HCT116 (cell line): ENCODE measurements around the gene CYSTM1. TPM values are rescaled to one million over a fixed set of nuclear protein-coding genes. Genes with fewer than 3 reads are reported as not detected.

ENCODE experiments used
- ATAC-seq: fragments of 200-7000 bp; cut with Tn5 transposase; 2 replicates; pipeline ENCODE4 v1.9.1; 2020; ENCODE audit warnings: mild to moderate bottlenecking, moderate library complexity
- BruUV-seq: library from RNA; stranded (reverse); fragments of 400-500 nt; replicated peaks from 2 replicates; lab custom pipeline; 2021; lab: Mats Ljungman, UMichigan
- CTCF ChIA-PET: fragments of 300-600 bp; sonication (Branson Sonifier 250); formaldehyde crosslinking; loops from one replicate; lab custom pipeline; 2021; ENCODE audit warnings: antibody characterized with exemption; lab: Charles Lee
- POLR2A ChIA-PET: fragments of 300-600, 350-600 bp; sonication (Branson Sonifier 250); formaldehyde crosslinking; loops from one replicate; lab custom pipeline; 2021; ENCODE audit warnings: antibody characterized with exemption; lab: Charles Lee
- RAD21 ChIA-PET, 2 experiments: fragments of 300-600 bp; sonication (Branson Sonifier 250); formaldehyde crosslinking; loops; one replicate each; lab custom pipeline; 2023; ENCODE audit warnings: low total read pairs in 2 of 2; ENCODE audit not compliant: uncharacterized antibody in 2 of 2, unreplicated experiment in 2 of 2, low non-redundant PET in 1 of 2; lab: Charles Lee
- DNase-seq: peaks from one replicate; pipeline ENCODE4 v3.0.0-alpha.2; 2010; ENCODE audit warnings: low read depth, low spot score
- H2AFZ ChIP-seq: fragments of 200-600 bp; shearing (Covaris generic), sonication (generic); 2 replicates; pipeline ENCODE4 v1.6.1; 2017; ENCODE audit warnings: low read depth, mixed run types, mixed read lengths, antibody characterized with exemption, low read length; ENCODE audit not compliant: poor library complexity, severe bottlenecking
- H3K27ac ChIP-seq: 2 replicates; pipeline ENCODE4 v1.5.1; 2012; ENCODE audit warnings: low read depth, low read length
- H3K27me3 ChIP-seq: fragments of 200-600 bp; sonication (generic); 2 replicates; pipeline ENCODE4 v1.6.1; 2016; ENCODE audit warnings: mixed run types, low read length, mixed read lengths; ENCODE audit not compliant: insufficient read depth
- H3K36me3 ChIP-seq, 2 experiments: fragments of 200-500 bp in 1 of 2; fragments of 200-600 bp in 1 of 2; sonication (Bioruptor generic) in 1 of 2; sonication (generic) in 1 of 2; 2 replicates each; pipeline versions ENCODE4 v1.5.1 to v1.6.1; 2014 to 2016; ENCODE audit warnings: low read length in 2 of 2, inconsistent platforms in 1 of 2, mixed read lengths in 1 of 2, mixed run types in 1 of 2; ENCODE audit not compliant: insufficient read depth in 2 of 2, control insufficient read depth in 1 of 2
- H3K4me1 ChIP-seq, 2 experiments: fragments of 200-600 bp in 1 of 2; sonication (generic) in 1 of 2; 2 replicates each; pipeline versions ENCODE4 v1.5.1 to v1.6.1; 2012 to 2017; ENCODE audit warnings: low read length in 2 of 2, inconsistent platforms in 1 of 2, mild to moderate bottlenecking in 1 of 2, mixed read lengths in 1 of 2, mixed run types in 1 of 2, moderate library complexity in 1 of 2; ENCODE audit not compliant: insufficient read depth in 2 of 2, control insufficient read depth in 1 of 2
- H3K4me2 ChIP-seq: fragments of 200-600 bp; sonication (generic); 2 replicates; pipeline ENCODE4 v1.6.1; 2017; ENCODE audit warnings: mixed run types, low read length, mixed read lengths
- H3K4me3 ChIP-seq, 2 experiments: fragments of 200-600 bp in 1 of 2; sonication (generic) in 1 of 2; replicated peaks in 1 of 2; 2 replicates each; pipeline ENCODE4 v1.5.1; 2011 to 2016; ENCODE audit warnings: low read length in 2 of 2, control low read depth in 1 of 2, low read depth in 1 of 2, mild to moderate bottlenecking in 1 of 2, mixed read lengths in 1 of 2, mixed run types in 1 of 2
- H3K79me2 ChIP-seq: fragments of 200-600 bp; sonication (generic); 2 replicates; pipeline ENCODE4 v1.6.1; 2017; ENCODE audit warnings: mild to moderate bottlenecking, mixed run types, low read length, moderate library complexity, mixed read lengths; ENCODE audit not compliant: insufficient read depth
- H3K9ac ChIP-seq: fragments of 200-600 bp; sonication (generic); 2 replicates; pipeline ENCODE4 v1.6.1; 2016; ENCODE audit warnings: low read length, mixed read lengths
- H3K9me2 ChIP-seq: fragments of 200-600 bp; sonication (generic), shearing (Covaris generic); 2 replicates; pipeline ENCODE4 v1.6.1; 2017; ENCODE audit warnings: mixed run types, mild to moderate bottlenecking, moderate library complexity; ENCODE audit not compliant: insufficient read depth
- H3K9me3 ChIP-seq, 2 experiments: fragments of 200-500 bp in 1 of 2; fragments of 200-600 bp in 1 of 2; sonication (Bioruptor generic) in 1 of 2; sonication (generic) in 1 of 2; 2 replicates each; pipeline ENCODE4 v1.6.1; 2014 to 2017; ENCODE audit warnings: low read length in 2 of 2, mixed read lengths in 2 of 2, inconsistent platforms in 1 of 2, low read depth in 1 of 2, mild to moderate bottlenecking in 1 of 2, mixed run types in 1 of 2, moderate library complexity in 1 of 2; ENCODE audit not compliant: control insufficient read depth in 1 of 2, insufficient read depth in 1 of 2
- H4K20me1 ChIP-seq: fragments of 200-600 bp; sonication (generic), shearing (Covaris generic); 2 replicates; pipeline ENCODE4 v1.6.1; 2017; ENCODE audit warnings: mixed run types, mild to moderate bottlenecking, moderate library complexity; ENCODE audit not compliant: insufficient read depth
- ATF3 ChIP-seq: IDR thresholded peaks from 2 replicates; pipeline ENCODE4 v1.6.1; 2012
- CBX3 ChIP-seq: IDR thresholded peaks from 2 replicates; pipeline ENCODE4 v1.6.1; 2012; ENCODE audit warnings: low read depth
- CEBPB ChIP-seq: IDR thresholded peaks from 2 replicates; pipeline ENCODE4 v1.6.1; 2012; ENCODE audit warnings: low read depth
- ELF1 ChIP-seq: IDR thresholded peaks from 2 replicates; pipeline ENCODE4 v1.6.1; 2012; ENCODE audit warnings: low read depth, borderline replicate concordance
- EZH2 ChIP-seq: fragments of 200-600 bp; sonication (generic); IDR thresholded peaks from 2 replicates; pipeline ENCODE4 v1.6.1; 2017; ENCODE audit warnings: antibody characterized with exemption, mixed run types
- EZH2phosphoT487 ChIP-seq: fragments of 200-600 bp; IDR thresholded peaks from 2 replicates; pipeline ENCODE4 v1.6.1; 2018; ENCODE audit warnings: antibody characterized with exemption, borderline replicate concordance
- FOSL1 ChIP-seq: IDR thresholded peaks from 2 replicates; pipeline ENCODE4 v1.6.1; 2012; ENCODE audit warnings: low read depth
- JUND ChIP-seq: IDR thresholded peaks from 2 replicates; pipeline ENCODE4 v1.6.1; 2012
- POLR2A ChIP-seq: IDR thresholded peaks from 2 replicates; pipeline ENCODE4 v1.7.0; 2011; ENCODE audit warnings: borderline replicate concordance; ENCODE audit not compliant: insufficient read depth, insufficient read length; ENCODE audit errors: extremely low read depth
- POLR2AphosphoS5 ChIP-seq: IDR thresholded peaks from 2 replicates; pipeline ENCODE4 v1.6.1; 2011; ENCODE audit warnings: mild to moderate bottlenecking, low read depth, low read length, moderate library complexity
- RAD21 ChIP-seq: IDR thresholded peaks from 2 replicates; pipeline ENCODE4 v1.6.1; 2012; ENCODE audit warnings: low read depth, mild to moderate bottlenecking
- SIN3A ChIP-seq: IDR thresholded peaks from 2 replicates; pipeline ENCODE4 v1.6.1; 2012; ENCODE audit warnings: low read depth
- SP1 ChIP-seq: IDR thresholded peaks from 2 replicates; pipeline ENCODE4 v1.6.1; 2012; ENCODE audit warnings: low read depth
- TCF7L2 ChIP-seq: IDR thresholded peaks from 2 replicates; pipeline ENCODE4 v1.7.0; 2011; ENCODE audit warnings: borderline replicate concordance, inconsistent platforms; ENCODE audit not compliant: insufficient read depth, insufficient read length; ENCODE audit errors: extremely low read depth
- YY1 ChIP-seq: IDR thresholded peaks from 2 replicates; pipeline ENCODE4 v1.6.1; 2011; ENCODE audit warnings: low read length, low read depth, moderate library complexity, mild to moderate bottlenecking; ENCODE audit not compliant: insufficient replicate concordance; ENCODE audit errors: extremely low read depth
- ZFX ChIP-seq: fragments of 450-650 bp; IDR thresholded peaks from 2 replicates; pipeline ENCODE4 v1.6.1; 2017
- ZNF274 ChIP-seq: fragments of 200-500 bp; sonication (Bioruptor generic); IDR thresholded peaks from 2 replicates; pipeline ENCODE4 v1.6.1; 2014; ENCODE audit warnings: mild to moderate bottlenecking, low read depth, low read length, inconsistent platforms
- intact Hi-C: fragments of 100-400 bp; cut with micrococcal nuclease; formaldehyde crosslinking; loops from 2 replicates; pipeline ENCODE4 v1.10.0; 2022
- total RNA-seq: library from RNA; stranded (reverse); gene quantifications from one replicate; pipeline ENCODE4 v1.2.1, GENCODE V29; 2021; ENCODE audit not compliant: unreplicated experiment
- TF ChIP-seq, protein P1 (sequence below), 3 experiments: fragments of 200-600 bp in 1 of 3; sonication (generic) in 1 of 3; IDR thresholded peaks in 2 of 3; conservative IDR thresholded peaks in 1 of 3; 2 replicates each; pipeline ENCODE4 v1.5.1; 2012 to 2017; ENCODE audit warnings: low read depth in 2 of 3, low read length in 2 of 3, antibody characterized with exemption in 1 of 3, borderline replicate concordance in 1 of 3, control low read depth in 1 of 3, mild to moderate bottlenecking in 1 of 3, mixed read lengths in 1 of 3, mixed run types in 1 of 3, moderate library complexity in 1 of 3; ENCODE audit not compliant: insufficient read depth in 1 of 3
- TF ChIP-seq, protein P2 (sequence below): IDR thresholded peaks from 2 replicates; pipeline ENCODE4 v1.6.1; 2012

The CYSTM1 gene
- total RNA-seq, 1 experiment from 2014 or later = 56.0 TPM

GRCh38 chr5:140250386-140250785 lies 75.4 kb downstream of the CYSTM1 start:
- ChIA-PET POLR2A (interaction anchor here (3.7 kb wide), 1 partner anchor 96 kb away, joined by 16 read pairs; the partner anchor contains the start of gene HBEGF), CTCF (interaction anchor here (2.9 kb wide), 1 partner anchor 10 kb away, joined by 12 read pairs; no protein-coding TSS in a partner anchor), RAD21 (no interaction called here)
- intact Hi-C loops = loop anchor here (10.0 kb wide), 1 partner anchor 394 kb away; the partner anchor contains the start of genes IK and NDUFA2
- peaks cover 13 to 35% of the 10 kb centered on the region in 2 experiments for H3K4me1 ChIP-seq
- no peak overlapping the region for H3K9ac ChIP-seq
- H3K27ac ChIP-seq = peak overlapping the region; percentile 41; the same call in 1 of the 2 replicates
- H3K9me3 ChIP-seq = no peaks in the 10 kb centered on the region
- no peaks in the 10 kb centered on the region for H4K20me1 ChIP-seq
- no peak for DNase-seq
- H3K79me2 ChIP-seq = peaks cover 34% of the 10 kb centered on the region
- no peak overlapping the region for H3K4me3 ChIP-seq
- no peaks in the 10 kb centered on the region for H3K27me3 ChIP-seq
- no peaks in the 10 kb centered on the region for H3K9me2 ChIP-seq
- H3K4me2 ChIP-seq = no peak overlapping the region
- ATAC-seq = no peak
- no peak overlapping the region for H2AFZ ChIP-seq
- TF ChIP-seq CEBPB (no peak), POLR2AphosphoS5 (no peak), CBX3 (no peak), EZH2 (no peak), RAD21 (no peak), ATF3 (no peak), ZNF274 (no peak), FOSL1 (no peak), SIN3A (no peak), JUND (no peak), SP1 (no peak), EZH2phosphoT487 (no peak), POLR2A (no peak), ELF1 (no peak), TCF7L2 (no peak), ZFX (no peak), YY1 (no peak)
- TF ChIP-seq, protein P1, sequence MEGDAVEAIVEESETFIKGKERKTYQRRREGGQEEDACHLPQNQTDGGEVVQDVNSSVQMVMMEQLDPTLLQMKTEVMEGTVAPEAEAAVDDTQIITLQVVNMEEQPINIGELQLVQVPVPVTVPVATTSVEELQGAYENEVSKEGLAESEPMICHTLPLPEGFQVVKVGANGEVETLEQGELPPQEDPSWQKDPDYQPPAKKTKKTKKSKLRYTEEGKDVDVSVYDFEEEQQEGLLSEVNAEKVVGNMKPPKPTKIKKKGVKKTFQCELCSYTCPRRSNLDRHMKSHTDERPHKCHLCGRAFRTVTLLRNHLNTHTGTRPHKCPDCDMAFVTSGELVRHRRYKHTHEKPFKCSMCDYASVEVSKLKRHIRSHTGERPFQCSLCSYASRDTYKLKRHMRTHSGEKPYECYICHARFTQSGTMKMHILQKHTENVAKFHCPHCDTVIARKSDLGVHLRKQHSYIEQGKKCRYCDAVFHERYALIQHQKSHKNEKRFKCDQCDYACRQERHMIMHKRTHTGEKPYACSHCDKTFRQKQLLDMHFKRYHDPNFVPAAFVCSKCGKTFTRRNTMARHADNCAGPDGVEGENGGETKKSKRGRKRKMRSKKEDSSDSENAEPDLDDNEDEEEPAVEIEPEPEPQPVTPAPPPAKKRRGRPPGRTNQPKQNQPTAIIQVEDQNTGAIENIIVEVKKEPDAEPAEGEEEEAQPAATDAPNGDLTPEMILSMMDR (IDR thresholded peaks at IDR 0.05 in 2 of 3, conservative IDR thresholded peaks at IDR 0.05 in 1 of 3; ENCODE audit: borderline replicate concordance in 1 of 3, insufficient read depth in 1 of 3, low read depth in 2 of 3, low read length in 2 of 3) = no peak
- TF ChIP-seq, protein P2, sequence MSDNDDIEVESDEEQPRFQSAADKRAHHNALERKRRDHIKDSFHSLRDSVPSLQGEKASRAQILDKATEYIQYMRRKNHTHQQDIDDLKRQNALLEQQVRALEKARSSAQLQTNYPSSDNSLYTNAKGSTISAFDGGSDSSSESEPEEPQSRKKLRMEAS = no peak
- BruUV-seq = no TSS peak
- H3K36me3 ChIP-seq = peaks cover 0 to under 1% of the 10 kb centered on the region in 2 experiments; a peak in 1 of 4 replicates
